Osteoblast (primary cell): ENCODE results near the gene DAPK1. TPM values are rescaled to one million over a fixed set of nuclear protein-coding genes. Genes with fewer than 3 reads are reported as not detected.

ENCODE experiments used
- DNase-seq: peaks from one replicate; pipeline ENCODE4 v3.0.0; 2011; ENCODE audit warnings: low spot score, mixed read lengths; ENCODE audit not compliant: insufficient read length; ENCODE audit errors: missing footprints
- H2AFZ ChIP-seq: 2 replicates; pipeline ENCODE4 v1.6.0; 2011; ENCODE audit warnings: mild to moderate bottlenecking, low read length
- H3K27ac ChIP-seq: 2 replicates; pipeline ENCODE4 v1.5.1; 2011; ENCODE audit warnings: mild to moderate bottlenecking, low read depth, low read length, moderate library complexity
- H3K27me3 ChIP-seq: 2 replicates; pipeline ENCODE4 v1.6.0; 2012; ENCODE audit warnings: mild to moderate bottlenecking, control low read depth, inconsistent platforms, low read length, moderate library complexity; ENCODE audit not compliant: insufficient read depth
- H3K36me3 ChIP-seq: 2 replicates; pipeline ENCODE4 v1.5.1; 2011; ENCODE audit warnings: mild to moderate bottlenecking, low read length, control low read depth, moderate library complexity; ENCODE audit not compliant: insufficient read depth
- H3K4me1 ChIP-seq: 2 replicates; pipeline ENCODE4 v1.5.1; 2011; ENCODE audit warnings: mild to moderate bottlenecking, low read length, control low read depth, moderate library complexity; ENCODE audit not compliant: insufficient read depth
- H3K4me2 ChIP-seq: 2 replicates; pipeline ENCODE4 v1.6.0; 2011; ENCODE audit warnings: mild to moderate bottlenecking, low read length; ENCODE audit not compliant: insufficient read depth
- H3K4me3 ChIP-seq: fragments of 200-600 bp; sonication (generic); 3 replicates; pipeline ENCODE4 v1.5.1; 2012; ENCODE audit warnings: mild to moderate bottlenecking, low read length, inconsistent platforms; ENCODE audit not compliant: insufficient read depth
- H3K79me2 ChIP-seq: 2 replicates; pipeline ENCODE4 v1.6.0; 2012; ENCODE audit warnings: mild to moderate bottlenecking, low read length, control low read depth, inconsistent platforms; ENCODE audit not compliant: insufficient read depth
- H3K9me3 ChIP-seq: 2 replicates; pipeline ENCODE4 v1.5.1; 2011; ENCODE audit warnings: low read depth, low read length, control low read depth
- H4K20me1 ChIP-seq: 2 replicates; pipeline ENCODE4 v1.6.0; 2012; ENCODE audit warnings: mild to moderate bottlenecking, low read length, control low read depth; ENCODE audit not compliant: insufficient read depth
- CTCF ChIP-seq: IDR thresholded peaks from 2 replicates; pipeline ENCODE4 v1.5.1; 2011; ENCODE audit warnings: mild to moderate bottlenecking, low read depth, low read length, moderate library complexity; ENCODE audit errors: extremely low read depth
- total RNA-seq: library from RNA; depleted of rRNA; stranded (reverse); fragments of >200 nt; gene quantifications from 2 replicates; pipeline ENCODE4 v1.2.3, GENCODE V29; 2012

DAPK1 gene
- total RNA-seq, 1 donor: 55.4 TPM

GRCh38 chr9:87717456-87717855, 219.8 kb downstream of the DAPK1 start:
- Histone ChIP-seq H2AFZ (no peak overlapping the region), H3K27ac (no peak overlapping the region), H3K4me1 (peaks cover 34% of the 10 kb centered on the region), H3K36me3 (no peaks in the 10 kb centered on the region), H3K79me2 (no peaks in the 10 kb centered on the region), H3K4me3 (no peak overlapping the region), H3K4me2 (no peak overlapping the region), H3K9me3 (no peaks in the 10 kb centered on the region), H3K27me3 (no peaks in the 10 kb centered on the region), H4K20me1 (no peaks in the 10 kb centered on the region)
- DNase-seq: no peak
- TF ChIP-seq CTCF: no peak

- no peaks in the 10 kb centered on the region for H3K27me3 ChIP-seq
- no peak overlapping the region for H3K27ac ChIP-seq
- no peaks in the 10 kb centered on the region for H3K79me2 ChIP-seq
- no peaks in the 10 kb centered on the region for H4K20me1 ChIP-seq
- TF ChIP-seq CTCF: no peak
- H3K36me3 ChIP-seq: no peaks in the 10 kb centered on the region
- no peak overlapping the region for H3K4me2 ChIP-seq
- no peaks in the 10 kb centered on the region for H3K9me3 ChIP-seq
- H3K4me1 ChIP-seq: peaks cover 26% of the 10 kb centered on the region
- no peak for DNase-seq
- no peak overlapping the region for H2AFZ ChIP-seq
- H3K4me3 ChIP-seq: no peak overlapping the region
Measured at GRCh38 chr9:87718231-87718630, 220.6 kb downstream of the DAPK1 start.

GRCh38 chr9:87718852-87719612, 221.4 kb downstream of the DAPK1 start:
- TF ChIP-seq CTCF: no peak

GRCh38 chr9:87720173-87720572, 222.5 kb downstream of the DAPK1 start:
- Histone ChIP-seq H3K79me2 (no peaks in the 10 kb centered on the region), H3K27me3 (no peaks in the 10 kb centered on the region), H3K36me3 (no peaks in the 10 kb centered on the region), H3K4me2 (no peak overlapping the region), H4K20me1 (no peaks in the 10 kb centered on the region), H3K4me1 (peaks cover 11% of the 10 kb centered on the region), H3K27ac (no peak overlapping the region), H2AFZ (no peak overlapping the region), H3K4me3 (no peak overlapping the region), H3K9me3 (no peaks in the 10 kb centered on the region)
- TF ChIP-seq CTCF: no peak
- DNase-seq: no peak

More at GRCh38 chr9:87718852-87719612, 221.4 kb downstream of the DAPK1 start:
- Histone ChIP-seq H3K36me3 (no peaks in the 10 kb centered on the region), H3K27me3 (no peaks in the 10 kb centered on the region), H3K4me1 (peaks cover 20% of the 10 kb centered on the region), H4K20me1 (no peaks in the 10 kb centered on the region), H3K4me2 (no peak overlapping the region), H3K9me3 (no peaks in the 10 kb centered on the region), H3K4me3 (no peak overlapping the region), H3K27ac (no peak overlapping the region), H3K79me2 (no peaks in the 10 kb centered on the region), H2AFZ (no peak overlapping the region)
- no peak for DNase-seq
